ENCODE results near the gene ZNF260.

ZNF260 gene

DNA sequence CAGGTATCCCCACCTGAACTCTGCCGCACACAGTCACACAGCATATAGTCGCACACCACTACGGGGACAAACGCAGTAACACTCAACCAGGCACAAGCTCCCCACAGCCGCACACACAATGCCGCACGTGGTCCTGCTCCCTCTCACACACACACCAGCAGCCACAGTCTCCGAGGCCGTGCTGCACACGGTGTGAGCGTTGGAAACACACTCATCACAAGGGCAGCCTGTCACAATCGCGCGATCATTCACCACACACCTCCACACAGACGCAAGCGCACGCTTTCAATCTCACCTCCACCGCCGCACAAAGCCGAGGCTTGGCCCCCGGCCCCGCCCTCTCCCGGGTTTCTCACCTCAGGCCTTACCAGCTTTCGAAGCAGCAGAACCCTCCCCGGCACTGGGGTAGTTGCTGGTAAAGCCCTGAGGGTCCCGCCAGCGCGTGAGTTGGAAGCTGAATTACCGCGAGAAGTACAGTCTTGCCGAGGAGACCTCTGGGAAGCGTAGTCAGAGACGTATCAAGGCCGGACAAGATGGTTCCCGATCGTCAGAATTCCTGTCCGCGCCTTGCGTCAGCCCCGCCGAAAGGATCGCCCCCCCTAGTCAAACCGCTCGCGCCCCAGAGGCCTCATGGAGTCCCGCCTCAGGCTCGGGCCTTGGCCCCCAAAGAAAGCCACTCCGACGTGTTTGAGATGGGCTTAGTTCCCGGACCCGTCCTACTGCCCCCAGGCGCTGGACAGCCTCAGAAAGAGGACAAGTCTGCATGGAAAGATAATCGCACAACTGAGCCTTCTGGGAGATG is 38.8 kb downstream of the ZNF260 start, which contains the start of gene ZNF566:
Gene ZNF566, minus strand, starts transcription at position 444 of the 802 bp plus-strand sequence. CDS start 13,004 bp downstream, outside the sequence.
- TF ChIP-seq CTCF (IDR thresholded peaks at IDR 0.05; ENCODE audit: low read depth, low read length), result peak; percentile 11
- DNase-seq (ENCODE audit: extremely low read depth, low read depth), result peak; percentile 91

- no peak for TF ChIP-seq CTCF (IDR thresholded peaks at IDR 0.05; ENCODE audit: low read depth, low read length)
- DNase-seq (ENCODE audit: extremely low read depth, low read depth), result no peak
Observed at GRCh38 chr19:36488846-36489117, 39.3 kb downstream of the ZNF260 start.

DNA sequence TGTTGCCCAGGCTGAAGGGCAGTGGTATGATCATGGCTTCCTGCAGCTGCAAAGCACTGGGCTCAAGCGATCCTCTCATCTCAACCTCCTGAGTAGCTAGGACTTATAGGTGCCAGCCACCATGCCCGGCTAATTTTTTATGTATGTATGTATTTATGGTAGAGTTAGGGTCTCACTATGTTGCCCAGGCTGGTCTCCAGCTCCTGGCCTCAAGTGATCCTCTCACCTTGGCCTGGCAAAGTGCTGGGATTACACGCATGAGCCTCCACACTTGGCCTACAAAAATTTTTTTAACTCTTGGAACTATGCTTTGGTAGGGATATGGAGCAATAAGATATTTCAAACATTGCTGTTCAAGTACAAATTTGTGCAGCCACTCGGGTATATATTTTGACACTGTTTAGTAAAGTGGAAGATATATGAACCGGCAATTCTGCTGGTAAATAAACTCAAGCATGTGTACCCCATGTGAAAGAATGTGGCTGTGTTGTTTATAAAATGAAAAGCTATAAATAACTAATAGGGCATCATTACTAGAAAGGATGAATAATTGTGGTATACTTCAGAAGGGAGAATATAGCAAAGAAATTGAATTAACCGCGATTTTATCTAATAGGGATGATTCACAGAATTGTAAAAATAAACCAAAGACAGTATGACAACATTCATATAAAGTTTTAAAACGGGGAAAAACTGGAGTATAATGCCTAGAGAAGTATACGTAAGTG is 39.8 kb downstream of the ZNF260 start:
- no peak for TF ChIP-seq CTCF (IDR thresholded peaks at IDR 0.05; ENCODE audit: low read depth, low read length)
- no peak for DNase-seq (ENCODE audit: extremely low read depth, low read depth)

- no peak for TF ChIP-seq CTCF (IDR thresholded peaks at IDR 0.05; ENCODE audit: low read depth, low read length)
- no peak for DNase-seq (ENCODE audit: extremely low read depth, low read depth)
Observed at GRCh38 chr19:36483653-36484052, 44.4 kb downstream of the ZNF260 start.

DNA sequence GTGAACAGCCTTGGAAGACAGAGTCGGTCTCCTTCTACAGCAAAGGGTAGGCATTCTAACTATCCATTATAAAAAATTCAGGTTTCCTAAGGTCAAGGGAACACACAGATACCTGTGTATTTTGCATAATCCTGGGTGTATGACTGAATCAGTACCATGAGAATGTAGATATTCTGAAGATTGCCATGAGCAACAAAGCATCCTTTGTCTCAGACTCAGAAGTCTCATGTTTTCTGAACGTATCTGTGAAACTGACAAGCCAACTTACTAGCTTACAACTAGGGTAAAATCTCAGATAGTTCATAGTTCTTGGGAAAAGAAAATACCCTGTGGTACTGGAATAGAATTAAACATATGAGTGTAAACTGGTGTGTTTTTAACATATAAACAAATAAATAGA is 45.2 kb downstream of the ZNF260 start:
- no peak for TF ChIP-seq CTCF (IDR thresholded peaks at IDR 0.05; ENCODE audit: low read depth, low read length)
- DNase-seq (ENCODE audit: extremely low read depth, low read depth), result no peak

All from AG09319 (cell line).